Panc1 (cell line): ENCODE results near the gene CCNK.

Experiments used
- POLR2AphosphoS5 ChIP-seq: IDR thresholded peaks from 2 replicates; pipeline ENCODE4 v1.6.1; 2012; ENCODE audit warnings: mild to moderate bottlenecking, low read depth, low read length, moderate library complexity
- TCF7L2 ChIP-seq: IDR thresholded peaks from 2 replicates; pipeline ENCODE4 v1.6.1; 2011; ENCODE audit warnings: mild to moderate bottlenecking, low read depth, low read length, inconsistent platforms
- TF ChIP-seq, protein P1 (sequence below): fragments of 450-650 bp; IDR thresholded peaks from 2 replicates; pipeline ENCODE4 v1.5.1; 2017; ENCODE audit warnings: mild to moderate bottlenecking
- TF ChIP-seq, protein P2 (sequence below), 2 experiments: IDR thresholded peaks; 2 replicates each; pipeline ENCODE4 v1.6.1; 2011 to 2012; ENCODE audit warnings: low read depth in 2 of 2, control low read depth in 1 of 2, low read length in 1 of 2, mild to moderate bottlenecking in 1 of 2, moderate library complexity in 1 of 2; ENCODE audit not compliant: insufficient read depth in 1 of 2

DNA sequence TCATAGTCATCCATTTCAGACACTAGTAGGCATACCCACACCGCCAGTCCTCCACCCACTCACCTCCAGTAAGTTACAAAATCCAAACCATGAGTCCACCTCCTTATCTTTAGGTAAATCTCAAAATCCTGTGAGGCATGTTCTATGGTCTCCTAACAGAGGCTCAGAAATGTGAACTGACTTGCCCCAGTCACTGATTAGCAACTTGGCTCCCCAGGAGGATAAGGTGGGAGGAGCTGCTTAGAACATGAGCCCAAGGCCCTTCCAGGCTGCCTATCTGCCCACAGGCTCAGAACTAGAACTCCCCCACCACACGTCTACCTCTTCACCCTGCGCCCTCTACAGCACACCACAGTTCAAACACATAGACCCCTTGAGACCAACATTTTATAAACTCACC, 20.4 kb upstream of the CCNK start:
- TF ChIP-seq, protein P1, sequence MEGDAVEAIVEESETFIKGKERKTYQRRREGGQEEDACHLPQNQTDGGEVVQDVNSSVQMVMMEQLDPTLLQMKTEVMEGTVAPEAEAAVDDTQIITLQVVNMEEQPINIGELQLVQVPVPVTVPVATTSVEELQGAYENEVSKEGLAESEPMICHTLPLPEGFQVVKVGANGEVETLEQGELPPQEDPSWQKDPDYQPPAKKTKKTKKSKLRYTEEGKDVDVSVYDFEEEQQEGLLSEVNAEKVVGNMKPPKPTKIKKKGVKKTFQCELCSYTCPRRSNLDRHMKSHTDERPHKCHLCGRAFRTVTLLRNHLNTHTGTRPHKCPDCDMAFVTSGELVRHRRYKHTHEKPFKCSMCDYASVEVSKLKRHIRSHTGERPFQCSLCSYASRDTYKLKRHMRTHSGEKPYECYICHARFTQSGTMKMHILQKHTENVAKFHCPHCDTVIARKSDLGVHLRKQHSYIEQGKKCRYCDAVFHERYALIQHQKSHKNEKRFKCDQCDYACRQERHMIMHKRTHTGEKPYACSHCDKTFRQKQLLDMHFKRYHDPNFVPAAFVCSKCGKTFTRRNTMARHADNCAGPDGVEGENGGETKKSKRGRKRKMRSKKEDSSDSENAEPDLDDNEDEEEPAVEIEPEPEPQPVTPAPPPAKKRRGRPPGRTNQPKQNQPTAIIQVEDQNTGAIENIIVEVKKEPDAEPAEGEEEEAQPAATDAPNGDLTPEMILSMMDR: no peak
- no peak for TF ChIP-seq POLR2AphosphoS5
- TF ChIP-seq, protein P2, sequence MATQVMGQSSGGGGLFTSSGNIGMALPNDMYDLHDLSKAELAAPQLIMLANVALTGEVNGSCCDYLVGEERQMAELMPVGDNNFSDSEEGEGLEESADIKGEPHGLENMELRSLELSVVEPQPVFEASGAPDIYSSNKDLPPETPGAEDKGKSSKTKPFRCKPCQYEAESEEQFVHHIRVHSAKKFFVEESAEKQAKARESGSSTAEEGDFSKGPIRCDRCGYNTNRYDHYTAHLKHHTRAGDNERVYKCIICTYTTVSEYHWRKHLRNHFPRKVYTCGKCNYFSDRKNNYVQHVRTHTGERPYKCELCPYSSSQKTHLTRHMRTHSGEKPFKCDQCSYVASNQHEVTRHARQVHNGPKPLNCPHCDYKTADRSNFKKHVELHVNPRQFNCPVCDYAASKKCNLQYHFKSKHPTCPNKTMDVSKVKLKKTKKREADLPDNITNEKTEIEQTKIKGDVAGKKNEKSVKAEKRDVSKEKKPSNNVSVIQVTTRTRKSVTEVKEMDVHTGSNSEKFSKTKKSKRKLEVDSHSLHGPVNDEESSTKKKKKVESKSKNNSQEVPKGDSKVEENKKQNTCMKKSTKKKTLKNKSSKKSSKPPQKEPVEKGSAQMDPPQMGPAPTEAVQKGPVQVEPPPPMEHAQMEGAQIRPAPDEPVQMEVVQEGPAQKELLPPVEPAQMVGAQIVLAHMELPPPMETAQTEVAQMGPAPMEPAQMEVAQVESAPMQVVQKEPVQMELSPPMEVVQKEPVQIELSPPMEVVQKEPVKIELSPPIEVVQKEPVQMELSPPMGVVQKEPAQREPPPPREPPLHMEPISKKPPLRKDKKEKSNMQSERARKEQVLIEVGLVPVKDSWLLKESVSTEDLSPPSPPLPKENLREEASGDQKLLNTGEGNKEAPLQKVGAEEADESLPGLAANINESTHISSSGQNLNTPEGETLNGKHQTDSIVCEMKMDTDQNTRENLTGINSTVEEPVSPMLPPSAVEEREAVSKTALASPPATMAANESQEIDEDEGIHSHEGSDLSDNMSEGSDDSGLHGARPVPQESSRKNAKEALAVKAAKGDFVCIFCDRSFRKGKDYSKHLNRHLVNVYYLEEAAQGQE (IDR thresholded peaks at IDR 0.05; ENCODE audit: insufficient read depth in 1 of 2, low read depth in 2 of 2, low read length in 1 of 2): no peak
- no peak for TF ChIP-seq TCF7L2
